Endothelial cell of umbilical vein (primary cell): Measurements from ENCODE around the gene CAV1. TPM values are rescaled to one million over a fixed set of nuclear protein-coding genes. Genes with fewer than 3 reads are reported as not detected.
A peak's percentile ranks its signal among the peaks of the same experiment; 100 is the strongest.

Experiments used
- Bru-seq: library from RNA; stranded (reverse); fragments of 400-500 nt; gene quantifications from one replicate; lab custom pipeline; 2021; lab: Mats Ljungman, UMichigan
- BruChase-seq, 2 experiments: library from RNA; stranded (reverse); fragments of 400-500 nt; gene quantifications; one replicate each; lab custom pipeline; 2021; lab: Mats Ljungman, UMichigan
- BruUV-seq: library from RNA; stranded (reverse); fragments of 400-500 nt; replicated peaks from 2 replicates; lab custom pipeline; 2021; lab: Mats Ljungman, UMichigan
- CTCF ChIA-PET: fragments of 300-600, 350-600 bp; sonication (Branson Sonifier 250); formaldehyde crosslinking; loops from one replicate; lab custom pipeline; 2021; ENCODE audit warnings: antibody characterized with exemption, inconsistent platforms; lab: Charles Lee
- POLR2A ChIA-PET: fragments of 300-600, 350-600 bp; sonication (Branson Sonifier 250); formaldehyde crosslinking; loops from one replicate; lab custom pipeline; 2021; ENCODE audit warnings: antibody characterized with exemption, inconsistent platforms; lab: Charles Lee
- DNase-seq: peaks from one replicate; pipeline ENCODE4 v3.0.0-alpha.2; 2011; ENCODE audit warnings: low read depth, low spot score
- FAIRE-seq: peaks from 2 replicates; lab custom pipeline; 2011; peaks lifted over from hg19 to GRCh38; lab: Jason Lieb, UNC
- H2AFZ ChIP-seq: 2 replicates; pipeline ENCODE4 v1.6.0; 2012; ENCODE audit warnings: low read depth, low read length, control low read depth, inconsistent platforms
- H3K27ac ChIP-seq: 2 replicates; pipeline ENCODE4 v1.5.1; 2011; ENCODE audit warnings: low read depth, mild to moderate bottlenecking, control low read depth, low read length, moderate library complexity; ENCODE audit not compliant: insufficient read depth
- H3K27me3 ChIP-seq, 2 experiments: 2 replicates each; pipeline versions ENCODE4 v1.6.0 to v1.6.1; 2011; ENCODE audit warnings: low read length in 2 of 2, mixed read lengths in 1 of 2; ENCODE audit not compliant: control insufficient read depth in 2 of 2, insufficient read depth in 2 of 2
- H3K36me3 ChIP-seq, 2 experiments: 2 replicates in 1 of 2; 3 replicates in 1 of 2; pipeline ENCODE4 v1.5.1; 2011; ENCODE audit warnings: low read length in 2 of 2, mild to moderate bottlenecking in 1 of 2, moderate library complexity in 1 of 2; ENCODE audit not compliant: control insufficient read depth in 2 of 2, insufficient read depth in 2 of 2; ENCODE audit errors: extremely low read depth in 1 of 2
- H3K4me1 ChIP-seq: 3 replicates; pipeline ENCODE4 v1.5.1; 2011; ENCODE audit warnings: mild to moderate bottlenecking, low read length; ENCODE audit not compliant: control insufficient read depth, insufficient read depth; ENCODE audit errors: extremely low read depth
- H3K4me2 ChIP-seq: 2 replicates; pipeline ENCODE4 v1.6.1; 2011; ENCODE audit warnings: low read length, control low read depth, mixed read lengths; ENCODE audit not compliant: insufficient read depth
- H3K4me3 ChIP-seq, 3 experiments: fragments of 200-600 bp in 1 of 3; sonication (generic), shearing (Covaris generic) in 1 of 3; replicated peaks in 1 of 3; 2 replicates each; pipeline ENCODE4 v1.5.1; 2011 to 2016; ENCODE audit warnings: control low read depth in 3 of 3, low read length in 3 of 3, mild to moderate bottlenecking in 2 of 3, inconsistent platforms in 1 of 3, low read depth in 1 of 3, moderate library complexity in 1 of 3; ENCODE audit not compliant: insufficient read depth in 1 of 3
- H3K79me2 ChIP-seq: 2 replicates; pipeline ENCODE4 v1.6.0; 2012; ENCODE audit warnings: low read length, inconsistent platforms; ENCODE audit not compliant: control insufficient read depth, insufficient read depth
- H3K9ac ChIP-seq: replicated peaks from 2 replicates; pipeline ENCODE3; 2011; ENCODE audit warnings: low read length, control low read depth; ENCODE audit not compliant: insufficient read depth; ENCODE audit errors: extremely low read depth
- H3K9me1 ChIP-seq: replicated peaks from 3 replicates; pipeline ENCODE4 v1.6.0; 2011; ENCODE audit warnings: mild to moderate bottlenecking, low read length; ENCODE audit not compliant: control insufficient read depth, insufficient read depth; ENCODE audit errors: extremely low read depth
- H3K9me3 ChIP-seq: replicated peaks from 2 replicates; pipeline ENCODE4 v1.5.1; 2012; ENCODE audit warnings: low read length, inconsistent platforms; ENCODE audit not compliant: control insufficient read depth, insufficient read depth
- H4K20me1 ChIP-seq: replicated peaks from 2 replicates; pipeline ENCODE3; 2011; ENCODE audit warnings: mild to moderate bottlenecking, low read length; ENCODE audit not compliant: control insufficient read depth, insufficient read depth; ENCODE audit errors: extremely low read depth
- EZH2 ChIP-seq: IDR thresholded peaks from 2 replicates; pipeline ENCODE4 v1.6.1; 2012; ENCODE audit warnings: borderline replicate concordance, low read depth, mild to moderate bottlenecking, moderate library complexity, low read length, inconsistent platforms; ENCODE audit not compliant: severe bottlenecking
- FOS ChIP-seq: IDR thresholded peaks from 2 replicates; pipeline ENCODE4 v1.6.1; 2011; ENCODE audit warnings: mild to moderate bottlenecking, low read length, moderate library complexity, borderline replicate concordance; ENCODE audit not compliant: insufficient read depth
- GATA2 ChIP-seq: IDR thresholded peaks from 2 replicates; pipeline ENCODE4 v1.7.0; 2011; ENCODE audit warnings: low read depth, mild to moderate bottlenecking, moderate library complexity, mixed read lengths, low read length; ENCODE audit not compliant: insufficient read length, insufficient read depth
- JUN ChIP-seq: IDR thresholded peaks from 2 replicates; pipeline ENCODE4 v1.6.1; 2011; ENCODE audit warnings: borderline replicate concordance, low read depth; ENCODE audit not compliant: insufficient read length, insufficient read depth
- MYC ChIP-seq: IDR thresholded peaks from one replicate; pipeline ENCODE4 v1.6.1; 2011; ENCODE audit warnings: mild to moderate bottlenecking, low read depth, low read length
- POLR2A ChIP-seq: IDR thresholded peaks from 2 replicates; pipeline ENCODE4 v1.6.1; 2012; ENCODE audit warnings: low read depth, mild to moderate bottlenecking, control low read depth, low read length
- POLR2AphosphoS5 ChIP-seq: IDR thresholded peaks from 2 replicates; pipeline ENCODE4 v1.6.1; 2012; ENCODE audit warnings: low read depth, mild to moderate bottlenecking, control low read depth, low read length, moderate library complexity; ENCODE audit not compliant: insufficient read depth
- dilution Hi-C: fragments of 300-500 bp; cut with MboI; formaldehyde crosslinking; loops from one replicate; pipeline ENCODE4 v1.15.0; 2019; ENCODE audit warnings: low sequenced_read_pairs; ENCODE audit not compliant: extremely low pct_ligation_motif_present
- intact Hi-C: fragments of 100-400 bp; cut with micrococcal nuclease; formaldehyde crosslinking; loops from one replicate; pipeline ENCODE4 v1.10.0; 2022
- long read RNA-seq: library from polyadenylated mRNA; stranded (forward); transcript quantifications from one replicate; pipeline ENCODE4 v2.0.0, GENCODE V29; 2021
- polyA minus RNA-seq, 3 experiments: library from RNA; depleted of rRNA, polyadenylated mRNA; stranded (reverse); fragments of >200 nt; gene quantifications; 1 replicate in 1 of 3; 2 replicates in 2 of 3; pipeline ENCODE4 v1.2.3, GENCODE V29; 2011
- polyA plus RNA-seq, 4 experiments: library from polyadenylated mRNA; depleted of rRNA in 3 of 4; stranded (reverse) in 3 of 4; unstranded in 1 of 4; fragments of >200 nt; gene quantifications; 2 replicates each; pipeline versions ENCODE4 v1.2.1 to v1.2.3, GENCODE V29; 2011 to 2012; ENCODE audit warnings: missing spikeins in 1 of 4
- total RNA-seq: library from RNA; stranded (reverse); gene quantifications from 2 replicates; pipeline ENCODE4 v1.2.3, GENCODE V29; 2021
- TF ChIP-seq, protein P1 (sequence below), 2 donors: IDR thresholded peaks; 1 replicate in 1 of 2; 2 replicates in 1 of 2; pipeline ENCODE4 v1.5.1; 2011; ENCODE audit warnings: low read length in 2 of 2, mild to moderate bottlenecking in 2 of 2, moderate library complexity in 2 of 2, control low read depth in 1 of 2, inconsistent platforms in 1 of 2, low read depth in 1 of 2; ENCODE audit not compliant: insufficient read depth in 1 of 2; ENCODE audit errors: extremely low read depth in 1 of 2
- TF ChIP-seq, protein P2 (sequence below): IDR thresholded peaks from 2 replicates; pipeline ENCODE4 v1.6.1; 2011; ENCODE audit not compliant: insufficient read depth, insufficient read length

Gene CAV1
- total RNA-seq = 1,126 and 1,483 TPM in 2 replicates
- polyA plus RNA-seq = 3,129 and 3,339 TPM in 2 replicates
- 1,679 and 1,960 TPM in 2 replicates for polyA plus RNA-seq (2011; cell fraction: cytosol; rRNA removed)
- polyA plus RNA-seq (2011; cell fraction: nucleus; rRNA removed) = 638 and 808 TPM in 2 replicates
- 635 and 1,042 TPM in 2 replicates for polyA plus RNA-seq (2012)
- polyA minus RNA-seq = 5,246 and 5,371 TPM in 2 replicates
- polyA minus RNA-seq (2011; cell fraction: cytosol; rRNA and poly(A)+ RNA removed) = 0.92 TPM
- 779 and 1,152 TPM in 2 replicates for polyA minus RNA-seq (2011; cell fraction: nucleus; rRNA and poly(A)+ RNA removed)
- Bru-seq, nascent RNA = percentile 99 among the genes with signal in this experiment
- percentile 99 among the genes with signal in this experiment for BruChase-seq, experiment 1, labeled RNA remaining after a 6-hour chase
- percentile 96 among the genes with signal in this experiment for BruChase-seq, experiment 2, labeled RNA remaining after a 2-hour chase
- long read RNA-seq, transcript CAV1-203 (3 exons, 845 nt) = minor isoform, 32 of 1,917 reads
- long read RNA-seq, transcript CAV1-206 (3 exons, 1,653 nt) = minor isoform, 18 of 1,917 reads
- long read RNA-seq, transcript CAV1-201 (3 exons, 2,704 nt) = major isoform, 1,377 of 1,917 reads
- long read RNA-seq, transcript CAV1-202 (2 exons, 2,628 nt) = minor isoform, 345 of 1,917 reads
- long read RNA-seq, partial matches to known transcripts = 125 of 1,917 reads
- long read RNA-seq, other reads (novel, unspliced or antisense) = 15 of 1,917 reads

DNA sequence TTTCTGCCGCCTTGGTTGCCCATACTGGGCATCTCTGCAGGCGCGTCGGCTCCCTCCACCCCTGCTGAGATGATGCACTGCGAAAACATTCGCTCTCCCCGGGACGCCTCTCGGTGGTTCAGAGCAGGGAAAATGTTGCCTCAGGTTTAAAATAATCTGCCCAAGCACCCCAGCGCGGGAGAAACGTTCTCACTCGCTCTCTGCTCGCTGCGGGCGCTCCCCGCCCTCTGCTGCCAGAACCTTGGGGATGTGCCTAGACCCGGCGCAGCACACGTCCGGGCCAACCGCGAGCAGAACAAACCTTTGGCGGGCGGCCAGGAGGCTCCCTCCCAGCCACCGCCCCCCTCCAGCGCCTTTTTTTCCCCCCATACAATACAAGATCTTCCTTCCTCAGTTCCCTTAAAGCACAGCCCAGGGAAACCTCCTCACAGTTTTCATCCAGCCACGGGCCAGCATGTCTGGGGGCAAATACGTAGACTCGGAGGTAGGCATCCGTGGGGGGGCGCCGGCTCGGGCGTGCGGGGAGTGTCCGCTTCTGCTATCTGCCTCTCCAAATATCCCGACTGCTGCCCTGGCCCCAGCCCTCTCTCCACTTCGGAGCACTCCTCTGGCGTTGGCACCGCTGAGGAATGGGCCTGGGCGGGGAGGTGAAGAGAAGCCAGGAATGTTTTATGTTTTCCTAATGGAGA, at the start of gene CAV1:
TSS of gene CAV1 (plus strand) at position 428 of the 689 bp plus-strand sequence. CDS start at position 455, 27 bp downstream.
- DNase-seq (peak; percentile 96), FAIRE-seq (peak; percentile 88)
- peaks cover 8 to 13% of the 10 kb centered on the region in 2 experiments for H3K36me3 ChIP-seq
- peaks cover 64% of the 10 kb centered on the region for H3K4me1 ChIP-seq
- ChIA-PET POLR2A (interaction anchor here (1.9 kb wide), 1 partner anchor 265 kb away, joined by 12 read pairs; no protein-coding TSS in a partner anchor), CTCF (interaction anchor here (0.9 to 5.1 kb wide), 10 partner anchors 20 to 345 kb away, joined by 3 to 64 read pairs (median 14); partner anchors contain the start of gene CAV2)
- no peaks in the 10 kb centered on the region for H3K9me1 ChIP-seq
- no peaks in the 10 kb centered on the region for H3K9me3 ChIP-seq
- BruUV-seq = no TSS peak
- peak within 1 kb of the TSS; percentile 100 for H3K9ac ChIP-seq
- no peak within 1 kb of the TSS for H2AFZ ChIP-seq
- H3K27me3 ChIP-seq = no peaks in the 10 kb centered on the region
- intact Hi-C loops (loop anchor here (1.0 to 10.0 kb wide), 9 partner anchors 23 to 352 kb away; partner anchors contain the start of gene MET), dilution Hi-C loops (loop anchor here (25.0 kb wide), 2 partner anchors 187 to 262 kb away; no protein-coding TSS in a partner anchor)
- peak within 1 kb of the TSS; percentile 84 for H3K4me2 ChIP-seq
- peak; percentile 11 for TF ChIP-seq MYC
- no peak for TF ChIP-seq EZH2
- TF ChIP-seq FOS = peak; percentile 18
- peak; percentile 93 for TF ChIP-seq POLR2AphosphoS5
- TF ChIP-seq GATA2 = no peak
- TF ChIP-seq, protein P1, sequence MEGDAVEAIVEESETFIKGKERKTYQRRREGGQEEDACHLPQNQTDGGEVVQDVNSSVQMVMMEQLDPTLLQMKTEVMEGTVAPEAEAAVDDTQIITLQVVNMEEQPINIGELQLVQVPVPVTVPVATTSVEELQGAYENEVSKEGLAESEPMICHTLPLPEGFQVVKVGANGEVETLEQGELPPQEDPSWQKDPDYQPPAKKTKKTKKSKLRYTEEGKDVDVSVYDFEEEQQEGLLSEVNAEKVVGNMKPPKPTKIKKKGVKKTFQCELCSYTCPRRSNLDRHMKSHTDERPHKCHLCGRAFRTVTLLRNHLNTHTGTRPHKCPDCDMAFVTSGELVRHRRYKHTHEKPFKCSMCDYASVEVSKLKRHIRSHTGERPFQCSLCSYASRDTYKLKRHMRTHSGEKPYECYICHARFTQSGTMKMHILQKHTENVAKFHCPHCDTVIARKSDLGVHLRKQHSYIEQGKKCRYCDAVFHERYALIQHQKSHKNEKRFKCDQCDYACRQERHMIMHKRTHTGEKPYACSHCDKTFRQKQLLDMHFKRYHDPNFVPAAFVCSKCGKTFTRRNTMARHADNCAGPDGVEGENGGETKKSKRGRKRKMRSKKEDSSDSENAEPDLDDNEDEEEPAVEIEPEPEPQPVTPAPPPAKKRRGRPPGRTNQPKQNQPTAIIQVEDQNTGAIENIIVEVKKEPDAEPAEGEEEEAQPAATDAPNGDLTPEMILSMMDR (IDR thresholded peaks at IDR 0.05; ENCODE audit: extremely low read depth in 1 of 2, insufficient read depth in 1 of 2, low read depth in 1 of 2, low read length in 2 of 2) = peak; percentile 18 to 41
- peak; percentile 17 for TF ChIP-seq JUN
- TF ChIP-seq POLR2A = peak; percentile 82
- TF ChIP-seq, protein P2, sequence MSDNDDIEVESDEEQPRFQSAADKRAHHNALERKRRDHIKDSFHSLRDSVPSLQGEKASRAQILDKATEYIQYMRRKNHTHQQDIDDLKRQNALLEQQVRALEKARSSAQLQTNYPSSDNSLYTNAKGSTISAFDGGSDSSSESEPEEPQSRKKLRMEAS = peak; percentile 6
- peak within 1 kb of the TSS; percentile 97 for H3K27ac ChIP-seq
- peaks cover 7% of the 10 kb centered on the region for H4K20me1 ChIP-seq
- H3K4me3 ChIP-seq = peak within 1 kb of the TSS; percentile 74 to 98 (median 90)
- H3K79me2 ChIP-seq = peaks cover 49% of the 10 kb centered on the region
